ENCODE data around the gene DNAJC18.

DNAJC18 gene

GRCh38 chr5:139378941-139379361 is 60.4 kb downstream of the DNAJC18 start:
- no peak for DNase-seq (ENCODE audit: low read depth)
- H3K4me3 ChIP-seq (ENCODE audit: low read length) = no peak overlapping the region

GRCh38 chr5:139378101-139378825 is 61.1 kb downstream of the DNAJC18 start:
- TF ChIP-seq, protein P1, sequence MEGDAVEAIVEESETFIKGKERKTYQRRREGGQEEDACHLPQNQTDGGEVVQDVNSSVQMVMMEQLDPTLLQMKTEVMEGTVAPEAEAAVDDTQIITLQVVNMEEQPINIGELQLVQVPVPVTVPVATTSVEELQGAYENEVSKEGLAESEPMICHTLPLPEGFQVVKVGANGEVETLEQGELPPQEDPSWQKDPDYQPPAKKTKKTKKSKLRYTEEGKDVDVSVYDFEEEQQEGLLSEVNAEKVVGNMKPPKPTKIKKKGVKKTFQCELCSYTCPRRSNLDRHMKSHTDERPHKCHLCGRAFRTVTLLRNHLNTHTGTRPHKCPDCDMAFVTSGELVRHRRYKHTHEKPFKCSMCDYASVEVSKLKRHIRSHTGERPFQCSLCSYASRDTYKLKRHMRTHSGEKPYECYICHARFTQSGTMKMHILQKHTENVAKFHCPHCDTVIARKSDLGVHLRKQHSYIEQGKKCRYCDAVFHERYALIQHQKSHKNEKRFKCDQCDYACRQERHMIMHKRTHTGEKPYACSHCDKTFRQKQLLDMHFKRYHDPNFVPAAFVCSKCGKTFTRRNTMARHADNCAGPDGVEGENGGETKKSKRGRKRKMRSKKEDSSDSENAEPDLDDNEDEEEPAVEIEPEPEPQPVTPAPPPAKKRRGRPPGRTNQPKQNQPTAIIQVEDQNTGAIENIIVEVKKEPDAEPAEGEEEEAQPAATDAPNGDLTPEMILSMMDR (conservative IDR thresholded peaks at IDR 0.05; ENCODE audit: low read length) = no peak
- no peak overlapping the region for H3K4me3 ChIP-seq (ENCODE audit: low read length)
- DNase-seq (ENCODE audit: low read depth) = no peak

More at GRCh38 chr5:139378941-139379361, 60.4 kb downstream of the DNAJC18 start:
- TF ChIP-seq, protein P1 (conservative IDR thresholded peaks at IDR 0.05; ENCODE audit: low read length) = no peak

DNA sequence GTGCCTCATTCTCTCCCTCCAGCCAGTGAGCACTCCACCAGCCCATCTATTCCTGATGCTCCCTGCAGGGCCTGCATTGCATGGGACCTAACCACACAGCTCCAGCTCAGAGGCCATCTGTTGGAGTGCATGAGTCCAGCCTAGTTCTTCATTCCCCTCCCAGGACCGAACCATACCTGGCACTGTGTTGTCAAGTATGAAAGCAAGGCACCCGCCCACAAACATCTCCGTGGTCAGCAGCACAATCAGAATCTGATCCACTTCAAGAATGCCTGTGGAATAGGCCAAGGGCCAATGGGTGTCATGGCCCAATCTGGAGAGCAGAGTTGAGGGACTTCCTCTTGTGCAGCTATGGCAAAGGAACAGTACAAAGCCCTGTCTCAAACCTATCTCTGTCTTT is 62.1 kb downstream of the DNAJC18 start:
- no peak overlapping the region for H3K4me3 ChIP-seq (ENCODE audit: low read length)
- no peak for DNase-seq (ENCODE audit: low read depth)

DNA sequence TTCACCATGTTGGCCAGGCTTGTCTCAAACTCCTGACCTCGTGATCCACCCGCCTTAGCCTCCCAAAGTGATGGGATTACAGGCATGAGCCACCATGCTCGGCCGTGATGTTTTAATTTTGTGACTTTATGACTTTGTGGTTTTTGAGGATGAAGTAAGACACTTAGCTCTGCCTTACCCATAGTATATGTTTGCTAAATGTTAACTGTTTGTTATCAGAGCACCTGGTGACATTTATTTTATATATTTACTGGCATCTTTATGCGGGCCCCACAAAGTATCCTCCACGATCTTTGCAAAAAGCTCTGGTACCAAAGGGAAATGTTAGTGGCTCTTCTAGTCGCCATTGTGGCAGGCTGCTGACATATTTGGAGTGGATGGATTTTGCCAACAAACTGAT is 63.0 kb downstream of the DNAJC18 start:
- TF ChIP-seq, protein P1 (conservative IDR thresholded peaks at IDR 0.05; ENCODE audit: low read length) = no peak
- DNase-seq (ENCODE audit: low read depth) = no peak
- no peak overlapping the region for H3K4me3 ChIP-seq (ENCODE audit: low read length)

More for the DNA sequence above, 62.1 kb downstream of the DNAJC18 start:
- TF ChIP-seq, protein P1 (conservative IDR thresholded peaks at IDR 0.05; ENCODE audit: low read length) = no peak

DNA sequence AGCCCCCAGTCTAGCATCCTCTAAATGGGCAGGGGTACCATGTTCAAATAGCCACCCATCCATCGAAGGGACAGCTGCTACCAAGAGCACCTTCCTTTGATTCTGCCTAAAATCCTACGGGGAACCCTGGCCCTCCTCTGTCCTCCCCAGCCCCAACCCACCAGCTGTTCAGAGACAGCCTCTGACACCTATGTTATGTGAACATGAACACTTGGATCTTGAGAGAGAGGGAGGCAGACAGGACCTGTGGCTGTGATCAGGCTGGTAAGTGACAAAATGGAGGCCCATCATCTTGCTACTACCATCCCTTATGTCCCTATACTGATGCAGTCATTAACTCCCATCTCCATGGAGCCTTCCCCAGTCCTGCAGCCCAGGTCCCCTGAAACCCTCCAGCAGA is 64.4 kb downstream of the DNAJC18 start:
- no peak for DNase-seq (ENCODE audit: low read depth)
- TF ChIP-seq, protein P1 (conservative IDR thresholded peaks at IDR 0.05; ENCODE audit: low read length) = no peak
- no peak overlapping the region for H3K4me3 ChIP-seq (ENCODE audit: low read length)

DNA sequence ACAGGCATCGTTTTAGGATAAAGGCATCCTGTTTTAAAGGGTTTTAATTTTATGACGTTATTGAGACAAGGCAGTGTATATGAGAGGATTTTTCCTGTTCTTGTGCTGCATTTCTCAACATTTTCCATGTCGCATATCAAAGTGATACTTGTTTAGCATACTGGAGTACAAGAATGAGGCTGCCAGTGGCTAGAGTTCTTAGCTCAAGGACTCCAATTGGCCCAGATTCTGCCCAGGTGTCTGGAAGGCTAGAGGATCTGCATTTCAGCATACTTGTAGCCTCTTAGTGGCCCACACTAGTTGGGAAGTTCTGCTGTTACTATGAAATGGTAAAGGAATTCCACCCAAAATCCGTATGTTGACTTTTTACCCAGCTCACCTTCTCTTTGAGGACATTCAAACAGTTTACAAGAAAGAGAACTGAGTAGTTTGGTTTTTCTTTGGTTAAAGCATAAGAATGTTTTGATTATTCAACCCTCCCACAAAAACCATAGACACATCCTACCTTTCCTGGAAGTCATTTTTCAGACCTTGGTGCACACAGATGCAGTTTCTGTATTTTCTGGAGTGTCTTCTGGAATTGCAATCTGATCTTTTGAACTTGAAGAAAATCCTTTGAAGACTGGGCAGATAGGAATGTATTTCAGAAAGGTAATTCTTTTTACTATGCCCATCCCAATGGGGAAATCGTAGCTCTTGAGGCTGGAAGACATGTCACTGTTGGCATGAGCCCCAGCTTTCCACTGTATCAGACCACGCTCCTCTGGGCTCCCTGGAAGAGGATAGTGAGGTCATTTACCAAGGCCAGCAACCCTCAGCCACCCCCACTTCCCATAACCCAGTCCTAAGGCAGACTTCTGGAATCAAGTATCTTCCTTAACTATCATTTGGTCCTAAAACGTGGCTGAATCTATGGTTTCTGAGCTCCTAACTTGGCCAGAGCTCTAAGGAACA is 67.6 kb downstream of the DNAJC18 start:
- TF ChIP-seq, protein P1 (conservative IDR thresholded peaks at IDR 0.05; ENCODE audit: low read length) = no peak
- DNase-seq (ENCODE audit: low read depth) = no peak
- H3K4me3 ChIP-seq (ENCODE audit: low read length) = no peak overlapping the region

Data from AG10803 (cell line).